ENCODE data around the gene H6PD.

Gene H6PD

DNA sequence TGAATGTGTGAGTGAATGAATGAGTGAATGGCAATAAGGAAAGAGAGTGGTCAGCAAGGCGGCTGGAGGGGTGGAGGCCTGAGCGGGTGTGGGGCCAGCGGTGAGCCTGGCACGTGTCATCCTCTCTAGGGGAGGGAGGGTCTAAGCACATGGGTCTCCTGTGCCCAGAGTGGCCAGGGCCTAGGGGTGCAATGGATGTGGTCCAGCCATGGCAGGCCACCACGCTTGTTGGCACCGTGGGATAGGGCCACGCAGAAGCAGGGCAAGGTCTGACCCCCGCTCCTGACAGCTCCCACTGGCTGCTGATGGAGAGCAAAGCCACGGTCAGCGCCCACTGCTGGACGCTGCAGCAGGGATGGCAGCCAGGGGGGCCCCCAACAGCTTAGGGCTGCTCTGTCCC, 38.6 kb downstream of the H6PD start:
- Histone ChIP-seq H3K4me3 (ENCODE audit: control insufficient read depth in 1 of 7, extremely low read depth in 1 of 7, insufficient read depth in 4 of 7, low read depth in 2 of 7, low read length in 6 of 7) (no peak overlapping the region), H3K36me3 (ENCODE audit: control insufficient read depth in 4 of 4, insufficient read depth in 4 of 4, low read length in 3 of 4) (peaks cover 0 to 8% (median 3%) of the 10 kb centered on the region in 4 experiments), H3K27me3 (replicated peaks in 2 of 5; ENCODE audit: control insufficient read depth in 4 of 5, insufficient read depth in 5 of 5, low read length in 4 of 5) (peaks cover 0 to 3% (median 0%) of the 10 kb centered on the region in 5 experiments), H3K27ac (ENCODE audit: insufficient read depth in 1 of 2, low read depth in 1 of 2, low read length in 2 of 2, poor library complexity in 1 of 2, severe bottlenecking in 2 of 2) (no peak overlapping the region), H3K9me3 (ENCODE audit: control extremely low read depth in 1 of 5, control insufficient read depth in 4 of 5, insufficient read depth in 2 of 5, low read depth in 1 of 5, low read length in 4 of 5) (peaks cover 0 to 2% (median 0%) of the 10 kb centered on the region in 5 experiments), H3K4me1 (ENCODE audit: control extremely low read depth in 1 of 4, control insufficient read depth in 4 of 4, insufficient read depth in 4 of 4, low read length in 3 of 4) (peaks cover 0 to 12% (median 0%) of the 10 kb centered on the region in 4 experiments)
- 93% methylated on average over 11 of the region's 11 CpGs for WGBS (ENCODE audit: insufficient coverage)
- CTCF ChIA-PET = interaction anchor here (1.2 to 2.1 kb wide), 2 partner anchors 9 kb away, joined by 3 to 10 read pairs; no protein-coding TSS in a partner anchor
- POLR2A ChIA-PET = no interaction called here
- DNase-seq = no peak

DNA sequence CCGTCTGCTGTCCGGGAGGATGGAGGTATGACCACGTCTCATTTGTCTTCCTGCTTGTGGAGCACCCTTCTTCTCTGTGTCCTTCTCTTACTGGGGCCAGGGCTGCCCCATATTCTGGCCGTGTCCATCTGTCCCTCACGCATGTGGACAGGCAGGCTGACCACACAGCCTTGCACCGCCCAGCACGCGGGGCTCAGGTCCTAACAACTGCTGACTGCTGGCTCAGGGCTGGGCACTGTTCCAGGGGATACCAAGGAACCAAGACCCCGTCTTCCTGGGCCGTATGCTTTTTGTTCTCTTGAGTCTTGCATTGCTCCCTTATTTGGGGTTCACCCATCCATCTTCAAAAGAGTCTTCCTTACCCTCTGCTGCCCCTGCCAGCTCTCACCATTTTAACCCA, 40.6 kb downstream of the H6PD start:
- POLR2A ChIA-PET = no interaction called here
- CTCF ChIA-PET = interaction anchor here (1.0 to 1.5 kb wide), 4 partner anchors 8 to 223 kb away, joined by 3 to 4 read pairs (median 3); no protein-coding TSS in a partner anchor
- Histone ChIP-seq H3K4me1 (ENCODE audit: control extremely low read depth in 1 of 4, control insufficient read depth in 4 of 4, insufficient read depth in 4 of 4, low read length in 3 of 4) (peaks cover 0 to 21% (median 3%) of the 10 kb centered on the region in 4 experiments), H3K4me3 (ENCODE audit: control insufficient read depth in 1 of 7, extremely low read depth in 1 of 7, insufficient read depth in 4 of 7, low read depth in 2 of 7, low read length in 6 of 7) (no peak overlapping the region), H3K9me3 (ENCODE audit: control extremely low read depth in 1 of 5, control insufficient read depth in 4 of 5, insufficient read depth in 2 of 5, low read depth in 1 of 5, low read length in 4 of 5) (peaks cover 0 to 2% (median 0%) of the 10 kb centered on the region in 5 experiments), H3K27ac (ENCODE audit: insufficient read depth in 1 of 2, low read depth in 1 of 2, low read length in 2 of 2, poor library complexity in 1 of 2, severe bottlenecking in 2 of 2) (no peak overlapping the region), H3K27me3 (replicated peaks in 2 of 5; ENCODE audit: control insufficient read depth in 4 of 5, insufficient read depth in 5 of 5, low read length in 4 of 5) (peaks cover 0 to 3% (median 0%) of the 10 kb centered on the region in 5 experiments), H3K36me3 (ENCODE audit: control insufficient read depth in 4 of 4, insufficient read depth in 4 of 4, low read length in 3 of 4) (no peaks in the 10 kb centered on the region)
- WGBS (ENCODE audit: insufficient coverage) = 93% methylated on average over 10 of the region's 10 CpGs
- no peak for DNase-seq

DNA sequence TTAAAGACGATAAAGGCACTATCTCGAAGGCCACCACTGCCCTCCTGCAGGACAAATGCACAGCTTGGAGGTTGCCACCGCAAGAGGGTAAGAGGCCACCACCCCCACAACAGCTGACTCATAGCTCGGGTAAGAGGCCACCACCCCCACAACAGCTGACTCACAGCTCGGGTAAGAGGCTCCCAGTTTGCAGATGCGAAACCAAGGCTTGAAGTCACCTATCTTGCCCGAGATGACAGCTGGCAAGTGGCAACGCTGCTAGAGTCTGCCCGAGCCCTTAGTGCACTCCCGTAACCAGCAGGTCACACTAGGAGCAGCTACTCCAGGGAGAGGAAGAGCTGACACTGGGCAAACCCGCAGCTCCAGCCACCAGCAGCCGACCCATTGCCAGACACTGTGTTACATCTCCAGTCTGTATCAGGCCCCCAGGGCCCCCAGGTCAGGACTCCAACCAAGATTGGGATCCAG, 41.0 kb downstream of the H6PD start:
- CTCF ChIA-PET = interaction anchor here (1.0 to 1.5 kb wide), 4 partner anchors 9 to 222 kb away, joined by 3 to 4 read pairs (median 3); no protein-coding TSS in a partner anchor
- 81% methylated on average over 10 of the region's 12 CpGs for WGBS (ENCODE audit: insufficient coverage)

DNA sequence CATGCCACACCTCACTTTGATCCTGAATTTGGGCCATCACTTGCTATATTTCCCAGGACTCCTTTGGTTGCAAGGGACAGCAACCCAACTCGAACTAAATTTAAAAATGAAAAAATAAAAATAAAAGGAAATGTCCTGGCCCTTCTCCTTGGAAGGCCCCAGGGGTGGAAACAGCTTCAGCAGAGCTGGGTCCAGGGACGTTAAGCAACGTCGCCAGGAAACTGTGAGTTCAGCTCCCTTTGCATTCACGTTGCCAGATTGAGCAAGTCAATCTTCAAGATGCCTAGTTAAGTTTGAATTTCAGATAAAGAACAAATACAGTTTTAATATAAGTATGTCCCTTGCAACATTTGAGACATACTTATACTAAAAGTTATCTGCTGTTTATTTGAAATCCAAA, 43.5 kb downstream of the H6PD start:
- Histone ChIP-seq H3K9me3 (ENCODE audit: control extremely low read depth in 1 of 5, control insufficient read depth in 4 of 5, insufficient read depth in 2 of 5, low read depth in 1 of 5, low read length in 4 of 5) (peaks cover 0 to 2% (median 0%) of the 10 kb centered on the region in 5 experiments), H3K4me3 (ENCODE audit: control insufficient read depth in 1 of 7, extremely low read depth in 1 of 7, insufficient read depth in 4 of 7, low read depth in 2 of 7, low read length in 6 of 7) (no peak overlapping the region), H3K27ac (ENCODE audit: insufficient read depth in 1 of 2, low read depth in 1 of 2, low read length in 2 of 2, poor library complexity in 1 of 2, severe bottlenecking in 2 of 2) (no peak overlapping the region), H3K36me3 (ENCODE audit: control insufficient read depth in 4 of 4, insufficient read depth in 4 of 4, low read length in 3 of 4) (no peaks in the 10 kb centered on the region), H3K4me1 (ENCODE audit: control extremely low read depth in 1 of 4, control insufficient read depth in 4 of 4, insufficient read depth in 4 of 4, low read length in 3 of 4) (peaks cover 0 to 33% (median 15%) of the 10 kb centered on the region in 4 experiments), H3K27me3 (replicated peaks in 2 of 5; ENCODE audit: control insufficient read depth in 4 of 5, insufficient read depth in 5 of 5, low read length in 4 of 5) (peaks cover 0 to 15% (median 3%) of the 10 kb centered on the region in 5 experiments)
- ChIA-PET CTCF (interaction anchor here (1.3 to 1.5 kb wide), 3 partner anchors 9 to 213 kb away, joined by 3 to 6 read pairs (median 4); no protein-coding TSS in a partner anchor), POLR2A (no interaction called here)
- 100% methylated on average over 3 of the region's 5 CpGs for WGBS (ENCODE audit: insufficient coverage)
- DNase-seq = no peak

More for the DNA sequence above, 41.0 kb downstream of the H6PD start:
- POLR2A ChIA-PET = no interaction called here
- peak; percentile 42 to 82 (median 78) for DNase-seq
- no peak overlapping the region for H3K4me3 ChIP-seq (ENCODE audit: control insufficient read depth in 1 of 7, extremely low read depth in 1 of 7, insufficient read depth in 4 of 7, low read depth in 2 of 7, low read length in 6 of 7)
- H3K36me3 ChIP-seq (ENCODE audit: control insufficient read depth in 4 of 4, insufficient read depth in 4 of 4, low read length in 3 of 4) = no peaks in the 10 kb centered on the region
- peaks cover 0 to 23% (median 6%) of the 10 kb centered on the region in 4 experiments for H3K4me1 ChIP-seq (ENCODE audit: control extremely low read depth in 1 of 4, control insufficient read depth in 4 of 4, insufficient read depth in 4 of 4, low read length in 3 of 4)
- peaks cover 0 to 5% (median 0%) of the 10 kb centered on the region in 5 experiments for H3K27me3 ChIP-seq (replicated peaks in 2 of 5; ENCODE audit: control insufficient read depth in 4 of 5, insufficient read depth in 5 of 5, low read length in 4 of 5)
- peaks cover 0 to 2% (median 0%) of the 10 kb centered on the region in 5 experiments for H3K9me3 ChIP-seq (ENCODE audit: control extremely low read depth in 1 of 5, control insufficient read depth in 4 of 5, insufficient read depth in 2 of 5, low read depth in 1 of 5, low read length in 4 of 5)
- no peak overlapping the region for H3K27ac ChIP-seq (ENCODE audit: insufficient read depth in 1 of 2, low read depth in 1 of 2, low read length in 2 of 2, poor library complexity in 1 of 2, severe bottlenecking in 2 of 2)

DNA sequence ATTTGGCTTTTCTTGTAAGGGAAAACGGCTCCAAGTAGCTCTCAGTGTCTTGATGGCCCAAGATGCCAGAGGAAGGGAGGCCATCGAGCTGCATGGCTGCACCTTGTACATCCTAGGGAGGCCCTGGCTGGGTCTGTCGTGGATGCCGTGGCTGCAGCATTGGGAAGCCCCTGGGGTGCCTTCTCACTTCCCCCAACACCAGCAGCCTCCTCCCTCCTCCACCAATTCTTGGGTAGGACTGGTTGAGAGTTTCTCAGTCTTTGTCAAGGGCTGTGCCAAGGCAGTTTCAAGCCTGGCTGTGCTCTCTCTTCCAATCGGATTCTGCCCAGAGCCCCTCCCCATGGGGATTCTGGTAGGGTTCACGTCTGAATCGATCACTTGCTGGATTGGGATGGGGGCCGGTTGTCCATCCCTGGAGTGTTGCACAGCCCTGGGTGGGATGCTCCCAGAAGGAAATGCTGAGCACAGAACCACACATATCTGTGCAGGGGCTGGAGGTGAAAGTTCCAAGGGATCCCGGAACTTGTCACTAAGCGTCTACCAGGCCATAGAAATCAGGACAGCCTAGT, 44.1 kb downstream of the H6PD start:
- H3K36me3 ChIP-seq (ENCODE audit: control insufficient read depth in 4 of 4, insufficient read depth in 4 of 4, low read length in 3 of 4) = no peaks in the 10 kb centered on the region
- peaks cover 0 to 33% (median 15%) of the 10 kb centered on the region in 4 experiments for H3K4me1 ChIP-seq (ENCODE audit: control extremely low read depth in 1 of 4, control insufficient read depth in 4 of 4, insufficient read depth in 4 of 4, low read length in 3 of 4)
- ChIA-PET CTCF (interaction anchor here (1.3 to 1.5 kb wide), 2 partner anchors 13 to 213 kb away, joined by 4 to 6 read pairs; no protein-coding TSS in a partner anchor), POLR2A (no interaction called here)
- H3K27me3 ChIP-seq (replicated peaks in 2 of 5; ENCODE audit: control insufficient read depth in 4 of 5, insufficient read depth in 5 of 5, low read length in 4 of 5) = peaks cover 0 to 15% (median 3%) of the 10 kb centered on the region in 5 experiments
- no peak overlapping the region for H3K4me3 ChIP-seq (ENCODE audit: control insufficient read depth in 1 of 7, extremely low read depth in 1 of 7, insufficient read depth in 4 of 7, low read depth in 2 of 7, low read length in 6 of 7)
- WGBS (ENCODE audit: insufficient coverage) = 79% methylated on average over 7 of the region's 10 CpGs
- DNase-seq = no peak
- peaks cover 0 to 2% (median 0%) of the 10 kb centered on the region in 5 experiments for H3K9me3 ChIP-seq (ENCODE audit: control extremely low read depth in 1 of 5, control insufficient read depth in 4 of 5, insufficient read depth in 2 of 5, low read depth in 1 of 5, low read length in 4 of 5)
- no peak overlapping the region for H3K27ac ChIP-seq (ENCODE audit: insufficient read depth in 1 of 2, low read depth in 1 of 2, low read length in 2 of 2, poor library complexity in 1 of 2, severe bottlenecking in 2 of 2)

DNA sequence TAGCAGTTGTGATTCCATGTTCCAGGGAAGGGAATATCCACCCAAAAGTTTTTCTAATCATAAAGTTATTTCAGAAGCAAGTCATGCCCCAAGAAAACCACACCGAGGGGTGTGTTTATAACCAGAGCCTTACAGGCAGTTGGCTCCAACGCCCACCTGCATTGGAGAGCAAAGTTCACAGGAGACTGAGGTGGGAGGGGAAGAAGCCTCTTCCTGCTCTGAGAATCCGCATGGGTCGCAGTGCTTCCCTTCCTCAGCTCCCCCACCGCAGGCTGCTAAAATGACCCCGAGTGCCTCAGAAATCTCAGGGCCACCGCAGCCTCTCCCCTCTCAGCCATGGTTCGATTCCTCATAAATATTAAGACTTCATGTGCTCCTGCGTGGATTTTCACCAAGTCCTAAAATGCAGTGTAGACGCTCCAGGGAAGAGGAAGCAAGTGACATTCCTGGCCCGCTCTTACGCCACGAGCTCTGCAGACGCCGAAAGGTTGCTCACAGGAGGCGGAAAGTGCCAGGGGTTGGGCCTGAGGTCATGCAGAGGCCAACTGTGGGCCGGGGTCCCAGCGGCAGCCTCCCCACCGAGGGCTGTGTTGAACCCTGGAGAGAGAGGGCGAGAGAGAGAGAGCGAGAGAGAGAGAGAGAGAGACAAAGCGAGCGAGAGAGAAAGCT, 44.7 kb downstream of the H6PD start:
- Histone ChIP-seq H3K36me3 (ENCODE audit: control insufficient read depth in 4 of 4, insufficient read depth in 4 of 4, low read length in 3 of 4) (no peaks in the 10 kb centered on the region), H3K4me1 (ENCODE audit: control extremely low read depth in 1 of 4, control insufficient read depth in 4 of 4, insufficient read depth in 4 of 4, low read length in 3 of 4) (peaks cover 0 to 33% (median 15%) of the 10 kb centered on the region in 4 experiments), H3K4me3 (ENCODE audit: control insufficient read depth in 1 of 7, extremely low read depth in 1 of 7, insufficient read depth in 4 of 7, low read depth in 2 of 7, low read length in 6 of 7) (no peak overlapping the region), H3K9me3 (ENCODE audit: control extremely low read depth in 1 of 5, control insufficient read depth in 4 of 5, insufficient read depth in 2 of 5, low read depth in 1 of 5, low read length in 4 of 5) (peaks cover 0 to 2% (median 0%) of the 10 kb centered on the region in 5 experiments), H3K27me3 (replicated peaks in 2 of 5; ENCODE audit: control insufficient read depth in 4 of 5, insufficient read depth in 5 of 5, low read length in 4 of 5) (peaks cover 0 to 15% (median 3%) of the 10 kb centered on the region in 5 experiments), H3K27ac (ENCODE audit: insufficient read depth in 1 of 2, low read depth in 1 of 2, low read length in 2 of 2, poor library complexity in 1 of 2, severe bottlenecking in 2 of 2) (no peak overlapping the region)
- WGBS (ENCODE audit: insufficient coverage) = 90% methylated on average over 15 of the region's 23 CpGs
- no peak for DNase-seq
- ChIA-PET POLR2A (interaction anchor here (0.6 kb wide), 1 partner anchor 98 kb away, joined by 3 read pairs; no protein-coding TSS in a partner anchor), CTCF (interaction anchor here (0.9 kb wide), 1 partner anchor 176 kb away, joined by 3 read pairs; no protein-coding TSS in a partner anchor)
